HepG2 (cell line): ENCODE data around the gene PGPEP1. TPM values are rescaled to one million over a fixed set of nuclear protein-coding genes. Genes with fewer than 3 reads are reported as not detected.

ENCODE experiments used
- CBFB ChIP-seq: sonication (generic); formaldehyde crosslinking; IDR thresholded peaks from 2 replicates; pipeline ENCODE4 v1.4.0; 2020; ENCODE audit warnings: missing genetic modification reagents
- CTCF ChIP-seq: sonication (generic); formaldehyde crosslinking; IDR thresholded peaks from 2 replicates; pipeline ENCODE4 v1.5.0; 2020; ENCODE audit warnings: mild to moderate bottlenecking, missing genetic modification reagents, moderate library complexity
- HNRNPK ChIP-seq: fragments of 200-400 bp; formaldehyde crosslinking; IDR thresholded peaks from 2 replicates; pipeline ENCODE4 v1.6.1; 2018; ENCODE audit warnings: low read length, low read depth, moderate library complexity, mild to moderate bottlenecking; ENCODE audit not compliant: poor library complexity, severe bottlenecking
- MXI1 ChIP-seq: IDR thresholded peaks from 3 replicates; pipeline ENCODE4 v1.6.1; 2012; ENCODE audit warnings: low read depth, low read length, inconsistent platforms, borderline replicate concordance
- MYC ChIP-seq: sonication (generic); formaldehyde crosslinking; IDR thresholded peaks from 2 replicates; pipeline ENCODE4 v1.9.0; 2021; ENCODE audit warnings: missing genetic modification reagents, borderline replicate concordance
- RAD21 ChIP-seq: fragments of 450-650 bp; formaldehyde crosslinking; IDR thresholded peaks from 2 replicates; pipeline ENCODE4 v1.5.0; 2020; ENCODE audit warnings: mild to moderate bottlenecking
- RELA ChIP-seq: sonication (generic); formaldehyde crosslinking; IDR thresholded peaks from 2 replicates; pipeline ENCODE4 v1.4.0; 2020; ENCODE audit warnings: missing genetic modification reagents
- SP4 ChIP-seq: sonication (generic); formaldehyde crosslinking; IDR thresholded peaks from 2 replicates; pipeline ENCODE4 v1.8.1; 2023; ENCODE audit warnings: mild to moderate bottlenecking, missing genetic modification reagents
- THAP11 ChIP-seq: IDR thresholded peaks from 2 replicates; pipeline ENCODE4 v1.6.1; 2016; ENCODE audit warnings: missing biosample characterization, missing genetic modification reagents
- ZFY ChIP-seq: sonication (generic); formaldehyde crosslinking; IDR thresholded peaks from 2 replicates; pipeline ENCODE4 v1.4.0; 2020; ENCODE audit warnings: missing genetic modification reagents
- ZNF142 ChIP-seq: sonication (generic); formaldehyde crosslinking; IDR thresholded peaks from 2 replicates; pipeline ENCODE4 v1.4.0; 2020; ENCODE audit warnings: missing genetic modification reagents
- ZNF329 ChIP-seq: sonication (generic); formaldehyde crosslinking; IDR thresholded peaks from 2 replicates; pipeline ENCODE4 v1.9.0; 2021; ENCODE audit warnings: low read depth, mild to moderate bottlenecking, missing genetic modification reagents
- ZNF672 ChIP-seq: sonication (generic); formaldehyde crosslinking; IDR thresholded peaks from 2 replicates; pipeline ENCODE4 v1.8.1; 2022; ENCODE audit warnings: missing genetic modification reagents
- ZNF777 ChIP-seq: sonication (generic); formaldehyde crosslinking; IDR thresholded peaks from 2 replicates; pipeline ENCODE4 v1.4.0; 2020; ENCODE audit warnings: missing genetic modification reagents
- ZNF792 ChIP-seq: IDR thresholded peaks from 2 replicates; pipeline ENCODE4 v1.6.1; 2016
- polyA plus RNA-seq, 8 experiments: library from polyadenylated mRNA; depleted of rRNA in 3 of 8; stranded (reverse) in 7 of 8; unstranded in 1 of 8; fragments of >200 nt; fragmentation: Illumina TruSeq in 4 of 8; extraction: Trizol in 4 of 8; gene quantifications; 2 replicates each; pipeline versions ENCODE4 v1.2.1 to v1.2.3, GENCODE V29; 2011 to 2016; ENCODE audit warnings: low read depth in 4 of 8, missing spikeins in 1 of 8, mixed read lengths in 1 of 8; ENCODE audit not compliant: insufficient read depth in 1 of 8
- total RNA-seq, 5 experiments: library from RNA; depleted of rRNA; stranded (reverse); fragments of >200 nt; fragmentation: Illumina TruSeq; extraction: Trizol; gene quantifications; 2 replicates each; pipeline ENCODE4 v1.2.3, GENCODE V29; 2016; ENCODE audit warnings: low read depth in 1 of 5
- TF ChIP-seq, protein P1 (sequence below): sonication (generic); formaldehyde crosslinking; IDR thresholded peaks from 2 replicates; pipeline ENCODE4 v1.5.1; 2020; ENCODE audit warnings: mild to moderate bottlenecking, missing genetic modification reagents, moderate library complexity
- TF ChIP-seq, protein P2 (sequence below): sonication (generic); formaldehyde crosslinking; IDR thresholded peaks from 2 replicates; pipeline ENCODE4 v1.4.0; 2020; ENCODE audit warnings: missing genetic modification reagents, mild to moderate bottlenecking, borderline replicate concordance

PGPEP1 gene
- total and polyA plus RNA-seq, 2 of the 13 experiments (the other 11 are each of a cell fraction or from before 2014, with no cell fraction given) = 53.1 to 56.6 TPM

- peak; percentile 34; the same call in 1 of the 2 replicates for TF ChIP-seq CTCF
- TF ChIP-seq ZNF142 (CRISPR knock-in tag) = no peak; the same call in 1 of the 2 replicates
- peak; percentile 71; the same call in 2 of the 3 replicates for TF ChIP-seq MXI1
- TF ChIP-seq, protein P1, sequence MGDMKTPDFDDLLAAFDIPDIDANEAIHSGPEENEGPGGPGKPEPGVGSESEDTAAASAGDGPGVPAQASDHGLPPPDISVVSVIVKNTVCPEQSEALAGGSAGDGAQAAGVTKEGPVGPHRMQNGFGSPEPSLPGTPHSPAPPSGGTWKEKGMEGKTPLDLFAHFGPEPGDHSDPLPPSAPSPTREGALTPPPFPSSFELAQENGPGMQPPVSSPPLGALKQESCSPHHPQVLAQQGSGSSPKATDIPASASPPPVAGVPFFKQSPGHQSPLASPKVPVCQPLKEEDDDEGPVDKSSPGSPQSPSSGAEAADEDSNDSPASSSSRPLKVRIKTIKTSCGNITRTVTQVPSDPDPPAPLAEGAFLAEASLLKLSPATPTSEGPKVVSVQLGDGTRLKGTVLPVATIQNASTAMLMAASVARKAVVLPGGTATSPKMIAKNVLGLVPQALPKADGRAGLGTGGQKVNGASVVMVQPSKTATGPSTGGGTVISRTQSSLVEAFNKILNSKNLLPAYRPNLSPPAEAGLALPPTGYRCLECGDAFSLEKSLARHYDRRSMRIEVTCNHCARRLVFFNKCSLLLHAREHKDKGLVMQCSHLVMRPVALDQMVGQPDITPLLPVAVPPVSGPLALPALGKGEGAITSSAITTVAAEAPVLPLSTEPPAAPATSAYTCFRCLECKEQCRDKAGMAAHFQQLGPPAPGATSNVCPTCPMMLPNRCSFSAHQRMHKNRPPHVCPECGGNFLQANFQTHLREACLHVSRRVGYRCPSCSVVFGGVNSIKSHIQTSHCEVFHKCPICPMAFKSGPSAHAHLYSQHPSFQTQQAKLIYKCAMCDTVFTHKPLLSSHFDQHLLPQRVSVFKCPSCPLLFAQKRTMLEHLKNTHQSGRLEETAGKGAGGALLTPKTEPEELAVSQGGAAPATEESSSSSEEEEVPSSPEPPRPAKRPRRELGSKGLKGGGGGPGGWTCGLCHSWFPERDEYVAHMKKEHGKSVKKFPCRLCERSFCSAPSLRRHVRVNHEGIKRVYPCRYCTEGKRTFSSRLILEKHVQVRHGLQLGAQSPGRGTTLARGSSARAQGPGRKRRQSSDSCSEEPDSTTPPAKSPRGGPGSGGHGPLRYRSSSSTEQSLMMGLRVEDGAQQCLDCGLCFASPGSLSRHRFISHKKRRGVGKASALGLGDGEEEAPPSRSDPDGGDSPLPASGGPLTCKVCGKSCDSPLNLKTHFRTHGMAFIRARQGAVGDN (CRISPR knock-in tag) = 0 out of 2 replicates have a peak, but pooled peaks have one; percentile 19
- TF ChIP-seq HNRNPK = peak; percentile 10
- peak; percentile 2; the same call in 1 of the 2 replicates for TF ChIP-seq MYC (CRISPR knock-in tag)
- TF ChIP-seq SP4 (CRISPR knock-in tag) = peak; percentile 70; the same call in 1 of the 2 replicates
- TF ChIP-seq RELA (CRISPR knock-in tag) = no peak
- TF ChIP-seq, protein P2, sequence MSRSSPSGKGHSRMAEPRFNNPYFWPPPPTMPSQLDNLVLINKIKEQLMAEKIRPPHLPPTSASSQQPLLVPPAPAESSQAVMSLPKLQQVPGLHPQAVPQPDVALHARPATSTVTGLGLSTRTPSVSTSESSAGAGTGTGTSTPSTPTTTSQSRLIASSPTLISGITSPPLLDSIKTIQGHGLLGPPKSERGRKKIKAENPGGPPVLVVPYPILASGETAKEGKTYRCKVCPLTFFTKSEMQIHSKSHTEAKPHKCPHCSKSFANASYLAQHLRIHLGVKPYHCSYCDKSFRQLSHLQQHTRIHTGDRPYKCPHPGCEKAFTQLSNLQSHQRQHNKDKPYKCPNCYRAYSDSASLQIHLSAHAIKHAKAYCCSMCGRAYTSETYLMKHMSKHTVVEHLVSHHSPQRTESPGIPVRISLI (CRISPR knock-in tag) = peak; percentile 18; the same call in 1 of the 2 replicates
- peak; percentile 57 for TF ChIP-seq THAP11 (CRISPR knock-in tag)
- peak; percentile 88 for TF ChIP-seq RAD21
- TF ChIP-seq CBFB (CRISPR knock-in tag) = peak; percentile 73
- 0 out of 2 replicates have a peak, but pooled peaks have one; percentile 39 for TF ChIP-seq ZNF329 (CRISPR knock-in tag)
- TF ChIP-seq ZFY (CRISPR knock-in tag) = peak; percentile 68
- TF ChIP-seq ZNF792 (CRISPR knock-in tag) = no peak
- TF ChIP-seq ZNF672 (CRISPR knock-in tag) = 0 out of 2 replicates have a peak, but pooled peaks have one; percentile 3
- TF ChIP-seq ZNF777 (CRISPR knock-in tag) = peak; percentile 75; the same call in 1 of the 2 replicates
Measured at GRCh38 chr19:18419195-18419698, 78.8 kb downstream of the PGPEP1 start, which contains the start of gene SSBP4 (continued).
